Psoas muscle (tissue), 8 donors: Measurements from ENCODE around the gene PLEKHM1. TPM values are rescaled to one million over a fixed set of nuclear protein-coding genes. Genes with fewer than 3 reads are reported as not detected.

Source experiments
- ATAC-seq, 4 donors: fragments of 200-7000 bp; cut with Tn5 transposase; one replicate each; pipeline ENCODE4 v1.9.1; 2020; ENCODE audit warnings: moderate library complexity in 3 of 4, mild to moderate bottlenecking in 2 of 4
- DNase-seq, 2 donors: peaks; one replicate each; pipeline ENCODE4 v3.0.0-alpha.2; 2020
- H3K27ac ChIP-seq: fragments of 200-600 bp; one replicate; pipeline ENCODE4 v1.8.0; 2022
- H3K27me3 ChIP-seq, 3 donors: fragments of 200-600 bp in 1 of 3; one replicate each; pipeline versions ENCODE4 v1.6.1 to v1.8.0; 2013 to 2022; ENCODE audit warnings: low read length in 2 of 3, mild to moderate bottlenecking in 2 of 3, moderate library complexity in 1 of 3; ENCODE audit not compliant: insufficient read depth in 3 of 3
- H3K36me3 ChIP-seq, 2 donors: fragments of 200-600 bp in 1 of 2; one replicate each; pipeline versions ENCODE4 v1.6.1 to v1.8.0; 2013 to 2022; ENCODE audit warnings: low read depth in 1 of 2, mild to moderate bottlenecking in 1 of 2, moderate library complexity in 1 of 2; ENCODE audit not compliant: insufficient read depth in 1 of 2
- H3K4me1 ChIP-seq: fragments of 200-600 bp; one replicate; pipeline ENCODE4 v1.8.0; 2022
- H3K4me3 ChIP-seq: fragments of 200-600 bp; one replicate; pipeline ENCODE4 v1.8.0; 2022; ENCODE audit warnings: mild to moderate bottlenecking
- H3K9me3 ChIP-seq: fragments of 200-600 bp; one replicate; pipeline ENCODE4 v1.8.0; 2022
- CTCF ChIP-seq: fragments of 200-600 bp; IDR thresholded peaks from one replicate; pipeline ENCODE4 v1.8.0; 2022; ENCODE audit warnings: antibody characterized with exemption
- WGBS, 3 donors: extraction: QIAGEN DNeasy Blood & Tissue Kit; methylation state at CpG; one replicate each; pipeline versions ENCODE4 v1.1.6 to v1.1.7; 2013; 5-methylcytosine and 5-hydroxymethylcytosine counted together
- intact Hi-C, 2 donors: fragments of 100-400 bp; cut with DNase I; formaldehyde crosslinking; loops; one replicate each; pipeline versions ENCODE4 v1.11.0 to v1.14.2; 2022
- polyA plus RNA-seq, 3 donors: library from polyadenylated mRNA; stranded (reverse); fragments of 200-250 nt; gene quantifications; one replicate each; pipeline ENCODE4 v1.2.3, GENCODE V29; 2013
- total RNA-seq, 4 donors: library from RNA; stranded (reverse); fragmentation: NEBNext Ultra II Directional in 2 of 4; extraction: Animal tissue kit (Norgen Biotek cat#: 25700) in 2 of 4; gene quantifications; one replicate each; pipeline versions ENCODE4 v1.2.1 to v1.2.4, GENCODE V29; 2021 to 2023
- donor health status: healthy with polysubstance abuse.
- donor health status: DM: no; HTN: no; CAD: no; lungs with moderate emphysema.
- donor health status: Bipolar disorder and iron deficiency.
- donor health status: healthy.
- donor health status: DM: yes; HTN: yes; CAD: no.
- donor health status: DM: no; HTN: no; CAD: no.
- donor health status: DM: no; HTN: no; CAD: no.
- donor health status: DM: yes; HTN: yes; CAD: no.

PLEKHM1 gene
- total and polyA plus RNA-seq, 7 donors, result 13.0 to 47.6 (median 25.5) TPM

GRCh38 chr17:45437465-45438283 is 52.8 kb downstream of the PLEKHM1 start:
- no peak for DNase-seq
- intact Hi-C loops, result loop anchor here in 1 of 2 donors (10.0 kb wide), 1 partner anchor 147 kb away; no protein-coding TSS in a partner anchor

GRCh38 chr17:45436625-45437464 is 53.7 kb downstream of the PLEKHM1 start:
- Histone ChIP-seq H3K9me3 (no peaks in the 10 kb centered on the region), H3K36me3 (peaks cover 3 to 48% of the 10 kb centered on the region in 2 donors), H3K4me3 (no peak overlapping the region), H3K27me3 (peaks cover 0 to 21% (median 4%) of the 10 kb centered on the region in 3 donors), H3K4me1 (peaks cover 26% of the 10 kb centered on the region), H3K27ac (no peak overlapping the region)
- TF ChIP-seq CTCF, result no peak
- no peak for ATAC-seq
- 90 to 94% (median 94%) methylated on average over 23 of the region's 23 CpGs for WGBS, 3 donors
- intact Hi-C loops, result loop anchor here in 1 of 2 donors (10.0 kb wide), 1 partner anchor 148 kb away; no protein-coding TSS in a partner anchor
- no peak for DNase-seq

More at GRCh38 chr17:45437465-45438283, 52.8 kb downstream of the PLEKHM1 start:
- no peak for ATAC-seq
- H3K9me3 ChIP-seq, result no peaks in the 10 kb centered on the region
- no peak overlapping the region for H3K27ac ChIP-seq
- no peak overlapping the region for H3K4me3 ChIP-seq
- no peak for TF ChIP-seq CTCF
- H3K36me3 ChIP-seq, result peaks cover 3 to 48% of the 10 kb centered on the region in 2 donors
- H3K4me1 ChIP-seq, result peaks cover 22% of the 10 kb centered on the region
- H3K27me3 ChIP-seq, result peaks cover 0 to 13% (median 0%) of the 10 kb centered on the region in 3 donors
- 87 to 89% (median 88%) methylated on average over 30 of the region's 30 CpGs for WGBS, 3 donors

GRCh38 chr17:45436161-45436560 is 54.4 kb downstream of the PLEKHM1 start:
- DNase-seq (no peak), ATAC-seq (no peak)
- TF ChIP-seq CTCF, result no peak
- WGBS, 3 donors, result 91 to 96% (median 95%) methylated on average over 10 of the region's 10 CpGs
- Histone ChIP-seq H3K4me1 (peaks cover 32% of the 10 kb centered on the region), H3K27ac (no peak overlapping the region), H3K9me3 (no peaks in the 10 kb centered on the region), H3K4me3 (no peak overlapping the region), H3K27me3 (peaks cover 0 to 27% (median 8%) of the 10 kb centered on the region in 3 donors), H3K36me3 (peaks cover 3 to 48% of the 10 kb centered on the region in 2 donors)
- intact Hi-C loops, result loop anchor here in 1 of 2 donors (10.0 kb wide), 1 partner anchor 149 kb away; no protein-coding TSS in a partner anchor

DNA sequence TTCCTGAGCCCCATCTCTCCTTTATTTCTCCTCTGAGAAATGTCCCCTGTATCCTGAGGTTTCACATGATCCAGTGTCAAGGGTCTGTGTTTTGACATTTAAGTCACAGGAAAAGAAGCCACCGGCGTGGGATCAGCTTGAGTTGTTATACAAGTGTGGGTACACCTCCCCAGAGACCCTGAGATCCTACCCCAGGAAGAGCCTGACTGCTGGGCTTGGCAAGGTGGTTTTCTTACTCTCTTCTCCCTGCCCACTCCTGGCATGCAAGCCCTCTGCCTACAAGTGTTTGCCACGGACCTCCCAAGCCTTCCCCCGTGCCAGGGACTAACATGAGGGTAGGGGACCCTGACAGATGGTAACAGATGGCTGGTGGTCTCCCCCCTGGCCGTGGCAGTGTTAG is 55.0 kb downstream of the PLEKHM1 start:
- peaks cover 30% of the 10 kb centered on the region for H3K4me1 ChIP-seq
- no peaks in the 10 kb centered on the region for H3K9me3 ChIP-seq
- ATAC-seq (no peak), DNase-seq (no peak)
- H3K27ac ChIP-seq, result no peak overlapping the region
- no peak overlapping the region for H3K4me3 ChIP-seq
- peaks cover 0 to 34% (median 14%) of the 10 kb centered on the region in 3 donors for H3K27me3 ChIP-seq
- peaks cover 3 to 48% of the 10 kb centered on the region in 2 donors for H3K36me3 ChIP-seq
- no peak for TF ChIP-seq CTCF
- intact Hi-C loops, result loop anchor here in 1 of 2 donors (10.0 kb wide), 1 partner anchor 149 kb away; no protein-coding TSS in a partner anchor
- 75 to 81% (median 80%) methylated on average over 5 of the region's 5 CpGs for WGBS, 3 donors
